GM18511 (cell line): Measurements from ENCODE around the gene LBH.

Source experiments
- ATAC-seq: cut with Tn5 transposase; IDR thresholded peaks from one replicate; pipeline ENCODE4 v1.9.1; 2021; ENCODE audit warnings: mild to moderate bottlenecking, moderate library complexity; ENCODE audit not compliant: unreplicated experiment

Gene LBH

GRCh38 chr2:30216157-30216556 lies 15.2 kb upstream of the LBH start:
- no peak for ATAC-seq

- no peak for ATAC-seq
Measured at GRCh38 chr2:30217644-30218337, 13.5 kb upstream of the LBH start.

DNA sequence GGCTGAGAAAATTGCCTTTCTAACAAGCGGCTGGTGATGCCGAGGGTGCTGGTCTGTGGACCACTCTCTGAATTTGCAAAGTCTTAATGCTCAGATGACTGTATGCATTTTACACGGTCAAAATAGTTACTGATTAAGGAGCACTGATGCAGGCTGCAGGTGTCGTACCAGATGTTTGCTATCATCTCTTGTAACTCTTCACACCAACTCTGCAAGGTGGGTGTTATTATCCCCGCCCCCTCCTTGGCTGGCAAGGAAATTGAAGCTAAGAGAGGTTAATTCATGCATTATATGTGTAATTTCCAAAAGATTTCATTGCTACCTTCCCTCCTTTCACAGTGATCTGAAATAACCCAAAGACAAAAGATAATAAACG lies 13.0 kb upstream of the LBH start:
- no peak for ATAC-seq

DNA sequence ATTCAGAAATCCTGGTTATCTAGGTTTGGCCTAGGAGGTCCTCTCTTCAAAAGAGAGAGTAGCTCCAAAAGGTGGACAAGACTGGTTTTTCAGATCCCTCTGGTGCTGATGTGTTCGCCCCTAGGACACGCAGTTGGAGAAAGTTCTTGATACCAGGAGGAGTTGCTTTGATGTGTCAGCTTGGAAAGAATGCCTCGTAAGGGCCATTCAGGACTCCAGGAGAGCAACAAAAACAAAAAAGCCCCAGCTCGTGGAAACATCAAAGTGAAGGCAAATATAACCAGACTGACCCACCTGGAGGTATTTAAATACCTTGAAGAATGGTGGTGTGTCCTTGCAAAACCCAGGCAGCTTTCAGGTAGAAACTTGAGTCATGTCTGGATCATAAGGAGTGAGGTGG lies 12.5 kb upstream of the LBH start:
- ATAC-seq = no peak

DNA sequence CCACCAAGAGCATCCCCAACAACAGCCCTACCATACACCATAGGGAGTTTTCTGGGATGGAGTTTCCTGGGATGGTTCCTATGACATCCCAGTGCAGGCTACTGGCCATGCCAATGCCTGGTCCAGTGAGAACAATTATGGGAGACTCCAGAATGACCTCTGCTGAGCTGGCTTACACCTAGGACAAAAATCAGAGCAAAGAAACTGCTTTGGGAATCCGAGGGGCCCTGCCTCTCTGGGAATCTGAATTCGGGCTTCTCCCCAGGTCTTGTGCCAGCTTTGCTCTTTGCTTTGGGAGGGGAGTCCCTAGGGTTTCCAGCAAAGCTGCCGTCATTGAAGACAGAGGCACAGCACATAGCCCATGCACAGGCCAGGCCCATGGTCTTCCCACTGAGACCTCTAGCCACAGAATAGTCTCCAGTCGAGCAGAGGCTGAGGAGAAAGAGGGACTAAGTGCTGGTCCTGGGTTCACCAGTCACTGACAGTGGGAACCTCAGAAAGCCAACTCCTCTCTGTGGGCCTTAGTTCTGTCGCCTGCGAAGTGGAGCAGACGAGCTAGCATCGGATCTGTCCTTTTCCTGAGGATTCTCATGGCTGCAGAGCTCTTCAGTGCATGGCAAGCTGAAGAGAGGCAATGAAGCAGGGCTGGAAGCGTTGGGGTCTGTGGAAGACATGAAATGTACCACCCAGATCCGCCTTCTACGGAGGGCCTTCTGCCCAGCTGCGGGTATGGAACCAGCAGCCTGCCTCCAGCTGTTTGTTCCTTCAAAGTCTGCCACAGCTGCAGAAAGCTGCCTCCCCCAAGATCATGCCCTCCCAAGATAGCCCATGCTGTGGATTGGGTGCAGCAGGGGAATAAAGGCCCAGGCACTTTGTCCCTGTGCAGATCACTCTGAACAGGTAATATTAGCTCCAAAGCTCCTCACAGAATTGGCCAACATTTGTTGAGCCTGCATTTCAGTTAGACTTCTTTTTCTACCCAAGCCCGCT lies 11.2 kb upstream of the LBH start:
- no peak for ATAC-seq

DNA sequence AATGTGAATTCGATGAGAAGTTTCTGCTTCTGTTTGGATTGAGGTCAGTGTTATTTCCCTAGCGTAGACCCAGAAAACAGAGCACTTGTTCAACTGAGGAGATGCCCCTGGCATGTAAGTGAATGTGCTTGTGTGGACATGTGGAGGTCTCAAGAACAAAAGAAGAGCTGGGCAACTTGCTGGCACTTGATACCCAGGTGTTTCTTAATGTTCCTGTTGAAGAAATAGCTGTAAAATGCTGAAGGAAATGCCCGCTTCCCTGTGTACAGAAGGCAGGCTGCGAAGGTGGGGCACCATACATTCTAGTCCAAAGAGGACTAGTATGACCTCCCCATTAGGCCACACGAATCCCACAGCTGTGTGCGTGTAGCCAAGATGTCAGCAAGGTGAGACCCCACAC lies 9.8 kb upstream of the LBH start:
- no peak for ATAC-seq

DNA sequence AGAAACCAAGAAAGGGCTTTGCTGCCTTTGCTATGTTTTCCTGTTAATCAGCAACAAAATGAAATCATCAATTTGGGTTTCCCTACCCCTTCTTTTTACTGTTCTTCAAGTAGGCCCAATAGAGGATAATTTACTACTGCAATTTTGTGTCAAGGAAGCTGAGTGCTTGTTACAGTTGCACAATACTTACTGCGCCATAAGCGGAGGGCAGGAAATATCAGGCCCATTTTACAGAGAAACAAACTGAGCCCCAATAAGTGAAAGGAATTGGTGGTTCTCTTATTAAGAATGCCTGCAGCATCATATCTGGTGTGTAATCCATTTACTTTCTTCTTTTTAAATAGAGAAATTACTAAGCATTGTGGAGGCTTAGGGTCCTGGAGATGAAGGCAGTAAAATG lies 9.3 kb upstream of the LBH start:
- ATAC-seq = no peak

DNA sequence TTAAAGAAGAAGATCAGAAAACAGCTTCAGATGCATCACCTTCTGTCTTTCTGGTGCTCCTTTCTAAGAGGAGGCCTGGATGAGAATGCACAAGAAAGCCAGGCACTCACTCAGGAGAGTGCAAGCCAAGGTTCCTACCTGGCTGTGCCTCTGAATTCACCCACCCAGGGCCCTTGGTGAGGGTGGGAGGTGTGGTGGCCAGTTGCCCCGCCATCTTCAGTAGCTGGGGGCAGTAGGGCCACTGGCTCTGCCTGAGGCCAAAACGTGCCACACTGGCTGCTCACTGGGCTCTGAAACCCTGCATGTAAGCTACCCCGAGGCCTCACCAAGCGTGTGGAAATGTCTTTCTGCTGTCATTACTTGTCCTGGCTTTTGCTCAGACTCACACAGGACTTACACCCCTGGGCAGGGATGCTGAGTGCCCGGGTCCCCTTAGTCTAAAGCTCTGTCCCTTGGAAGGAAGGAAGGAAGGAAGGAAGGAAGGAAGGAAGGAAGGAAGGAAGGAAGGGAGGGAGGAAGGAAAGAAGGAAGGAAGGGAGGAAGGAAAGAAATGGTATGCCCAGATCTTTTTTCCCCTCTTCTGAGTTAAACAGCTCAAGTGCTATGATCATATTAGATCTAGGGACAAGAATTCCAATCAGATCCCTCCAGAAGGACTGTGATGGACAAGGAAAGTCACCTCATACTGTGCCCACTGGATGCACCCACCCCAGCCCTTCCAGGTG lies 8.5 kb upstream of the LBH start:
- ATAC-seq = no peak

DNA sequence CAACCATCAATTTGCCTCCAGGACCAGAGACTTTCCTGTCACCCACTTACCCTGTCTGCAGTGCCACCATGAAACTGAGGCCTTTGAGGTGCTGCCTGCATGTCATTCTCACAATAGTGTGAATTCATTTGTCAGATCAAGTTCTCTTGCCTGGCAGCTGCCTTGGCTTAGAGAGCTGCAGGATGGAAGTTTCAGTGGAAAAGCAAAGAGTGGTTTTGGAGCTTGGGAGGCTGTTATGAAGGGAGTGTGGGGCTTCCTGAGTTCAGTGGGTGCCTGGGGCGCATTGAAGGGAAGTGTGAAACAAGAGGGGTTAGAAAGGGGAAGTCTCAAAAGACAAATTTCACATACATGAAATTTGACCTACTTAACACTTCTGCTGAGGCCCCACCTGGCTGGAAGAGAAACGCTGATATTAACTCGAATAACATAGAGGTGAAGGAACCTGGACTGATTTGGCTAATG lies 7.9 kb upstream of the LBH start:
- ATAC-seq = peak; percentile 70

DNA sequence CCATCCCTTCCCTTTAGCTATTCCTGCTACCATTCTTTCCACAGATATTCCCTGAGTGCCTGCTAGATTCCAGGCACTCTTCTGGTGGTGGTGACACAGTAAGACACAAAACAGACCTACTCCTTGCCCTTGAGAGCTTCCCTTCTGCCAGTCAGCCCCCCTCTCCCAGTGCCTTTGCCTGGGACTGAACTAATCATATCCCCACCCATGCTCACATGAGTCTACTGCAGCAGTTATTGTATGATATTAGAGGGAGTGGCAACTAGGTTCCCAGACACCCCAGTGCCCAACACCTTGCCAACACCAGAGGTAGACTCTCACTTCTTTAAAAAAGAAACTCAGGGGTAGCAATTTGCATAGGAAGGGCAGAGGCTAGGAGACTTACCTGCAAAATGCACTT lies 7.2 kb upstream of the LBH start:
- ATAC-seq = no peak

DNA sequence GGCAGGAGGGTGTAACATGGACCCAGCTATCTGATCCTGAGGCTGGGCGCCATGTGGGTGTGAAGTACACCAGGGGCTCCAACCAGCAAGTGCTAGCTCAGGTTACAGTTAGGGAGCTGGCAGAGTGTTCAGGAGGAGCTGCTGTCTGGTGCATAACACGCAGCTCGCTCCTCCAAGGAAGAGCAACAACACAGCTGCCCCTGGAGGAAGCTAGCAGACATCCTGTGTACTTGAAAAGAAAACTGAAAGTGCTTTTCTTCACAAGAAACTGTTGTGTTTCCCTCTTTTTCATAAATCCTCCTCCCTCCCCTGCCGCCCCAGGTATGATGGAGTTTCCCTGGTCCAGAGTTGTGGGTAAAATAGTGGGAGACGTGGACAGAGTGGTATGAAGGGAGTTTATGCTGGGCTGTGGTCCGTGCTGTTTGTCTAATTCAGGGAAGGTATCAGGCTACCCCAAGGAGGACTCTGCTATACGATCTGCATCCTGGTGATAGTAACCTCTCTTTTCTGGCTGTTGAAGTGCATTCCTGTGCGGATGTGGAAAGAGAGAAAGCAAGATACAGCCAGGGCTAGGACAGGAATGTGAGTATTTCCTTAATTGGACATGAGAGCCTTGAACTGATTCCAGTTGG lies 6.1 kb upstream of the LBH start:
- peak; percentile 58 for ATAC-seq

DNA sequence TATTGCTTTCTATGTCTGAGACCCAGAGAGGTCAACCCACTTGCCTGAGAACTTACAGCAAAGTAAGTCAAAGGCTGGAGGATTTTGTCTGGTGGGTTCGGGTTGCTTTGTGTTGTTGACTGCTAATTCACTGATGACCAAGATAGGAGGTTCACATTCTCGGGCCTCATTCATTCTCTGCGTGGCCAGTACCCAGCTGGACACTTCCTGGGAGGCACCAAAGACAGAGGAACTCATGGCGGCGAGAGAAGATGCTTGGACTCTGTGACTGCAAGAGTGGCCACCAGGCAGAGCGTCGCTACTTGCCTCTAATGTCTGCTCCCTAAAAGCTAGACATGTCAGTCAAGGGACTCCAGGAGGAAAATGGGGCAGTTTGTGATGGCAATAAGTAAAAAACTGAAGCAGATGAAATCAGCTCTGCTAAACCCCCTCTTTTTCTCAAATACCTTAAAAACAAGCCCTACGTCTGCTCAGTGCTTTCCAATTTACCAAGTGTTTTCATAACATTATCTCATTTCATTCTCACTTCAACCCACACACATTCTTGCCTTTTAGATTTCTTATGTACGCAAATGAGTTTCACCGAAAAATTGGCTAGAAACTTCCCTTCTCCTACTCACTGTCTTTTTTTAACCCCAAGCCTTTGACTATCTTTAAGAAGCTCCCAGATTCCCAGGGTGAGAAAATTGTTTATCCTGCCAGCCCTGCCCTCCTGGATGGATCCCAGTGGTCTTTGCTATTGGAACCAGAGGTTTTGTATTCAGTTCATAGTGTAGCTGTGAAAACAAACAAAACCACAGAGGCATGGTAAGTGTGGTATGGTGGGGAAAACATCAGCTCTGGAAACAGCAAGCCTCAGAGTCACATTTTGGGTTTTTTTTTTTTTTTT lies 4.9 kb upstream of the LBH start:
- no peak for ATAC-seq

DNA sequence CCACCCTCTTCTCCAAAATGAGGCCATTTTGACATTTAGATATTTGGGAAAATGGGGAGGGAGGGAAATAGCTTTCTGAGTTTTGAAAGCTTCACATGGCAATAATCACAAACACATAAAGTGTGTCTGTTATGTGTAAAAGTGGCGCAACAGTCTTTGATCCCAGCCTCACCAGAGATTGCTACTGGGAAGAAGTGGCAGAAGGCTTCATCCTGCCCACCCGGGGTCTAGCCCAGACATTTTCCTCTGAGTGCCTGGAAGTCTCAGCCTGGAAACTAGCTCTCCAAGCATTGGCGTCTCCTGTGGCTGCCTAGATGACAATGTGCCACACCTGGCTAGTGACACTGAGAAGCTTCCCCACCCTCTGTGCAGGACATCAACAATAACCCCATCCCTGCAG lies 1.7 kb upstream of the LBH start:
- ATAC-seq = no peak

DNA sequence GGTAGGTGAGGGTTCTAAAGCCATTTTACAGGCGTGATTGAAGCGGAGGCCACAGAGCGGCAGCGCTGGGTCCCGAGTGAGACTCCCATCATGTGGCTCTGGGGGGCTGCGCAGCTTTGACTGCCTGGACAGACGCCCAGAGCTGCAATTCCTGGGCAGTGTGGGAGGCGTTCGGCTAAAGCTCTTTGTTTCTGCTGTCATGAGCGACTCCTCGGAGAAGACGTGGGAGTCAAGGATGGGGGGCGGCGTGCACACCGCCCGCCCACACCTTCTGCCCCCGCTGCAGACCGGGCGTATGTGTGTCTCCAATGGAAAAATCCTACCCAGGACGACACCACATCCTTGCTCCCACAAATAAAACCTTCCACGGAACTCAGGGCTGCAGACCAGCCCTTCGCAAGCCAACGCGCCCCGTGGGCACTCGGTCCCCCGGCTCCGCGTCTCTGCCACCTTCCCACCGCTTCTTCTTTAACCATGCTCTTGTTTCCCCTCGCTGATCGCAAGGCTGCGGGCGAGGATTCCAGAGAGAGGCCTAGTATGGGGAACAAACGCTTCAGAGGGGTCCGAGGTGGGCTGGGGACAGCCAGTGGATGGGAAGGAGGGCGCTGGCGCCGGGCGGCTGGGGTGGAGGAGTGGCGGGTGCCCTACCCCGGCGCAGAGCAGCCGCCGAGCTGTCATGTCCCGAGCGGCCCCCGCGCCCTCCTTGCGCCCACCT lies 680 bp upstream of the LBH start:
- ATAC-seq = peak; percentile 17

DNA sequence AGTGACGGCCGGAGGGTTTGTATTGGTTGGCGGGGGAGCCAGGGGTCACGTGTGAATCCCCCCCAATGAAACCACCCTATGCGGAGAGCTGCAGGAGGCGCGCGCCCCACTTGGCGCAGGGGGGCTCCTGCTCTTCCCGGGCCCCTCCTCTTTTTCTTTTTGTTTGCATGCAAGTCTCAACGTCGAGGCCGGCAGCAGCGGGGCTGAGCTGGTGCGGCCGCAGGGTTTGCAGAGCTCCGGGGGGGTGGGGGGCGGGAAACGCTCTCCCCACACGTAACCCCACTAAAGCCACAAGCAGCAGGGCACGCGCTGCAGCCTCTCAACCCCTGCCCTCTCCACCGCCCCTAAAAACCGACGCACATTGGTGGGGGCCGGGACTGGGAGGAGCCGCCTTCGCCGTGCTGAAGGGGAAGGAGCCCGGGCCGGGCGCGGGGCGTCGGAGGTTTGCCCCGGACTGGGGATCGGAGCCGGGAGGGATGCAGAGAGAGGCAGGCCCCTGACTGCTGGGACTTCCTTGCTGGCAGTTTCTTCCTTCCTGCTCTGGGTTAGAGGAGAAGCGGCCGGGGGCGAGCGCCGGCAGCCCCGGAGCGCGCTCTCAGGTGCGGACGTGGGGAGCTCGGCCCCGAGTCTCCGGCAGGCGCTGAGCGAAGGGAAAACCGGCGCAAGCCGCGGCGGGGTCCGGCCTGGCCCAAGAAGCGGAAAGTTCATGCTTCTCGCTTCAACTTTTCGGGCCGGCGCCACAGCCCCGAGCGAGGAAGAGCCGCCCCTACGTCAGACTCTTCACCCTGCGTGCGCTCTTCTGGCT lies 864 bp downstream of the LBH start:
- peak; percentile 40 for ATAC-seq

GRCh38 chr2:30232801-30233130 lies 1.4 kb downstream of the LBH start:
- peak; percentile 8 for ATAC-seq

DNA sequence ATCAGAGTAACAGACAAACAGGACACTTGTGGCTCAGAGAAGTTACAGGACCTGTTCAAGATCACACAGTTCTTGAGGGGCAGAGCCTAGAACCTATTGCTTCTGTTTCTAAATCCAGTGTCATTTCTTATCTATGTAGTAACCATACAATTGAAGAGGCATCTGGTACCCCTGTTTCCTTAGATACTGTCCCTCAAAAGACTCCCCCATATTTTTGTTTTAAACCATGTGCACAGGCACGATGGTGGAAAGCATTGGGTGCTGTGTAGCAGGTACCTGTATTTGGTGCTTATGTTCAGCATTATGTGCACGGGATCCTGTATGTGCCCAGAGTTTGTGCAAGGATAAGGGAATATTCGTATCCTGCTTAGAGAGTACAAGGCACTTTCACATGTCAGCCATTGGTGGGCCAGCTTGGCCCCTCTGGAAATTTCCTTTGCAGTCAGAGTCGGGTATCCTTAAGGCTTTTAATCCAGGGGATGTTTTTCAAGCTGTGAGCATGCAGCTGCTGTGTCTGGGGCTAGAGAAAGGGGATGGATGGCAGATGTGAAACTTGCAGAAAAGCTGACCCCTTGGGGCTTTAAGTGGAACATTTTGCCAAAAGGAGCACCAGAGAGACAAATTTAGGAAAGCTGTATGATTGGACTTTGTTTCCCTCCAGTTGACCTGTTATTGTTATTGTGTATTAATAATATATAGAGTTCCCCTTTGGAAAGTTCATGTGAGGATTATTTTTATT lies 2.1 kb downstream of the LBH start:
- ATAC-seq = no peak
